ENCODE results near the gene PIH1D1. TPM values are rescaled to one million over a fixed set of nuclear protein-coding genes. Genes with fewer than 3 reads are reported as not detected.
A peak's percentile ranks its signal among the peaks of the same experiment; 100 is the strongest.

Gene PIH1D1
- total and polyA plus RNA-seq, 4 donors: 41.4 to 59.4 (median 47.2) TPM

- H3K27ac ChIP-seq (ENCODE audit: low read depth in 1 of 2, low read length in 2 of 2): peak overlapping the region in 1 of 2 donors; percentile 60
- peaks cover 0 to 17% (median 3%) of the 10 kb centered on the region in 4 donors for H3K36me3 ChIP-seq (ENCODE audit: control insufficient read depth in 4 of 4, insufficient read depth in 3 of 4, low read depth in 1 of 4, low read length in 3 of 4)
- no peak for DNase-seq (ENCODE audit: low spot score)
- no peaks in the 10 kb centered on the region for H3K9me3 ChIP-seq (ENCODE audit: control insufficient read depth in 4 of 4, low read length in 3 of 4)
- WGBS: 95% methylated on average over 19 of the region's 19 CpGs
- H3K4me1 ChIP-seq (ENCODE audit: control insufficient read depth in 4 of 4, insufficient read depth in 4 of 4, low read length in 3 of 4): no peaks in the 10 kb centered on the region
- H3K27me3 ChIP-seq (ENCODE audit: control insufficient read depth in 4 of 4, insufficient read depth in 4 of 4, low read length in 3 of 4): no peaks in the 10 kb centered on the region
- H3K9ac ChIP-seq (ENCODE audit: low read depth in 1 of 2, low read length in 2 of 2): no peak overlapping the region
- no peak overlapping the region for H3K4me3 ChIP-seq (ENCODE audit: low read depth in 1 of 3, low read length in 3 of 3)
- TF ChIP-seq RXRA (IDR thresholded peaks at IDR 0.05) (no peak), YY1 (IDR thresholded peaks at IDR 0.05) (no peak), ATF3 (IDR thresholded peaks at IDR 0.05) (no peak), ZBTB33 (IDR thresholded peaks at IDR 0.05) (no peak), GABPA (IDR thresholded peaks at IDR 0.05 in 1 of 2, conservative IDR thresholded peaks at IDR 0.05 in 1 of 2) (no peak), HNF4G (IDR thresholded peaks at IDR 0.05) (no peak), REST (IDR thresholded peaks at IDR 0.05) (no peak), JUND (IDR thresholded peaks at IDR 0.05) (no peak), HNF4A (conservative IDR thresholded peaks at IDR 0.05) (no peak), RAD21 (IDR thresholded peaks at IDR 0.05) (no peak), SP1 (IDR thresholded peaks at IDR 0.05) (no peak), CTCF (IDR thresholded peaks at IDR 0.05; ENCODE audit: low read depth, low read length, missing input control) (no peak), MAX (IDR thresholded peaks at IDR 0.05) (no peak), EGR1 (IDR thresholded peaks at IDR 0.05; ENCODE audit: low read depth in 2 of 2) (no peak), TAF1 (conservative IDR thresholded peaks at IDR 0.05) (no peak), FOXA1 (IDR thresholded peaks at IDR 0.05) (no peak), NR2F2 (IDR thresholded peaks at IDR 0.05) (no peak)
Observed at GRCh38 chr19:49468199-49468598, 16.6 kb upstream of the PIH1D1 start.
